ENCODE data around the gene SLC24A1.
"Not testable (repeated sequence)": the region's sequence is repeated elsewhere in the genome, so short reads cannot be mapped to it uniquely, and the experiment has no call there.

SLC24A1 gene

GRCh38 chr15:65621638-65622037, at the start of gene SLC24A1:
Gene SLC24A1 (plus strand): TSS chr15:65621938. CDS start chr15:65624081, 2,143 bp downstream.
- no peak for DNase-seq

GRCh38 chr15:65571971-65572370, 49.8 kb upstream of the SLC24A1 start:
- DNase-seq: no peak

- DNase-seq: no peak
These were observed 45.1 kb upstream of the SLC24A1 start for GRCh38 chr15:65576664-65577063.

GRCh38 chr15:65577129-65577996, 44.4 kb upstream of the SLC24A1 start:
- no peak for DNase-seq

- no peak for DNase-seq
These were observed 42.6 kb upstream of the SLC24A1 start for GRCh38 chr15:65578904-65579728.

- no peak for DNase-seq
These were observed 42.0 kb upstream of the SLC24A1 start for GRCh38 chr15:65579762-65580161.

- no peak for DNase-seq
These were observed 41.5 kb upstream of the SLC24A1 start for GRCh38 chr15:65580287-65580686.

GRCh38 chr15:65583701-65584100, 38.0 kb upstream of the SLC24A1 start:
- DNase-seq: peak in 1 of 2 donors; percentile 3

GRCh38 chr15:65584241-65584640, 37.5 kb upstream of the SLC24A1 start:
- no peak for DNase-seq

- DNase-seq: no peak
These were observed 34.6 kb upstream of the SLC24A1 start for GRCh38 chr15:65587094-65587493.

GRCh38 chr15:65595960-65596359, 25.8 kb upstream of the SLC24A1 start:
- no peak for DNase-seq

- no peak for DNase-seq
These were observed 23.3 kb upstream of the SLC24A1 start for GRCh38 chr15:65598468-65598867.

- no peak for DNase-seq
These were observed 22.1 kb upstream of the SLC24A1 start for GRCh38 chr15:65599677-65600076.

- DNase-seq: no peak
These were observed 18.6 kb upstream of the SLC24A1 start for GRCh38 chr15:65603134-65603533.

- DNase-seq: no peak
These were observed 18.2 kb upstream of the SLC24A1 start for GRCh38 chr15:65603559-65603958.

GRCh38 chr15:65610871-65611718, 10.6 kb upstream of the SLC24A1 start, which contains the start of gene INTS14:
Gene INTS14 (minus strand): TSS chr15:65611131. CDS start chr15:65607380, 3,751 bp downstream.
- DNase-seq: peak; percentile 97

GRCh38 chr15:65611888-65612615, 9.7 kb upstream of the SLC24A1 start:
- DNase-seq: no peak

GRCh38 chr15:65612616-65612946, 9.2 kb upstream of the SLC24A1 start:
- DNase-seq: no peak

GRCh38 chr15:65612949-65613744, 8.6 kb upstream of the SLC24A1 start:
- DNase-seq: no peak

- not testable (repeated sequence) for DNase-seq
These were observed 5.9 kb upstream of the SLC24A1 start for GRCh38 chr15:65615887-65616286.

GRCh38 chr15:65618560-65619109, 3.1 kb upstream of the SLC24A1 start:
- DNase-seq: no peak

All from stimulated activated CD4-positive, alpha-beta T cell treated with anti-CD3 and anti-CD28 coated beads, Interleukin-2, amount 100 ng/mL, for 48 hours (primary cell).